Measurements from ENCODE around the gene HIP1.

Gene HIP1

GRCh38 chr7:75655536-75655935, 83.2 kb downstream of the HIP1 start:
- no peak for DNase-seq (ENCODE audit: extremely low read depth, low read depth)
- no peak overlapping the region for H3K4me3 ChIP-seq (replicated peaks; ENCODE audit: low read depth, low read length)
- no peak for TF ChIP-seq CTCF (IDR thresholded peaks at IDR 0.05; ENCODE audit: low read depth, low read length, missing control alignments)

- TF ChIP-seq CTCF (IDR thresholded peaks at IDR 0.05; ENCODE audit: low read depth, low read length, missing control alignments), result no peak
- no peak overlapping the region for H3K4me3 ChIP-seq (replicated peaks; ENCODE audit: low read depth, low read length)
- no peak for DNase-seq (ENCODE audit: extremely low read depth, low read depth)
These were observed 83.9 kb downstream of the HIP1 start for GRCh38 chr7:75654855-75655254.

- no peak for DNase-seq (ENCODE audit: extremely low read depth, low read depth)
- H3K4me3 ChIP-seq (replicated peaks; ENCODE audit: low read depth, low read length), result no peak overlapping the region
- TF ChIP-seq CTCF (IDR thresholded peaks at IDR 0.05; ENCODE audit: low read depth, low read length, missing control alignments), result no peak
These were observed 85.1 kb downstream of the HIP1 start for GRCh38 chr7:75653651-75654050.

GRCh38 chr7:75652788-75653187, 86.0 kb downstream of the HIP1 start:
- H3K4me3 ChIP-seq (replicated peaks; ENCODE audit: low read depth, low read length), result no peak overlapping the region

GRCh38 chr7:75650681-75651080, 88.1 kb downstream of the HIP1 start:
- no peak overlapping the region for H3K4me3 ChIP-seq (replicated peaks; ENCODE audit: low read depth, low read length)
- no peak for DNase-seq (ENCODE audit: extremely low read depth, low read depth)
- no peak for TF ChIP-seq CTCF (IDR thresholded peaks at IDR 0.05; ENCODE audit: low read depth, low read length, missing control alignments)

More at GRCh38 chr7:75652788-75653187, 86.0 kb downstream of the HIP1 start:
- DNase-seq (ENCODE audit: extremely low read depth, low read depth), result no peak
- TF ChIP-seq CTCF (IDR thresholded peaks at IDR 0.05; ENCODE audit: low read depth, low read length, missing control alignments), result no peak

- no peak for DNase-seq (ENCODE audit: extremely low read depth, low read depth)
- no peak for TF ChIP-seq CTCF (IDR thresholded peaks at IDR 0.05; ENCODE audit: low read depth, low read length, missing control alignments)
- no peak overlapping the region for H3K4me3 ChIP-seq (replicated peaks; ENCODE audit: low read depth, low read length)
These were observed 88.7 kb downstream of the HIP1 start for GRCh38 chr7:75650062-75650461.

- H3K4me3 ChIP-seq (replicated peaks; ENCODE audit: low read depth, low read length), result no peak overlapping the region
- DNase-seq (ENCODE audit: extremely low read depth, low read depth), result no peak
- TF ChIP-seq CTCF (IDR thresholded peaks at IDR 0.05; ENCODE audit: low read depth, low read length, missing control alignments), result no peak
These were observed 89.3 kb downstream of the HIP1 start for GRCh38 chr7:75649462-75649861.

Data from HFF-Myc (cell line).